K562 treated with DMSO at 1 percent for 24 hours (cell line): Measurements from ENCODE around the gene MAB21L2. TPM values are rescaled to one million over a fixed set of nuclear protein-coding genes. Genes with fewer than 3 reads are reported as not detected.

Experiments
- total RNA-seq: library from RNA; unstranded; fragments of 300-600 nt; gene quantifications from 2 replicates; pipeline ENCODE4 v1.2.3, GENCODE V29; 2022; ENCODE audit warnings: low read depth; ENCODE audit not compliant: insufficient read depth

Gene MAB21L2
- not detected in 2 replicates for total RNA-seq

GRCh38 chr4:150582146-150582872 is at the start of gene MAB21L2:
Gene MAB21L2 (plus strand): TSS chr4:150582151. CDS start chr4:150583030, 879 bp downstream.

